Muscle of leg (tissue), 11 donors: ENCODE data around the gene ARMC2. TPM values are rescaled to one million over a fixed set of nuclear protein-coding genes. Genes with fewer than 3 reads are reported as not detected.

ENCODE experiments used
- DNase-seq: peaks from one replicate; pipeline ENCODE4 v3.0.0; 2013
- H3K27ac ChIP-seq: one replicate; pipeline ENCODE4 v1.5.1; 2013; ENCODE audit warnings: mild to moderate bottlenecking, low read length, control low read depth
- H3K27me3 ChIP-seq: one replicate; pipeline ENCODE4 v1.6.1; 2013; ENCODE audit warnings: low read length; ENCODE audit not compliant: control insufficient read depth, insufficient read depth
- H3K36me3 ChIP-seq: one replicate; pipeline ENCODE4 v1.6.1; 2013; ENCODE audit warnings: low read length; ENCODE audit not compliant: control insufficient read depth, insufficient read depth
- H3K4me1 ChIP-seq: one replicate; pipeline ENCODE4 v1.6.1; 2013; ENCODE audit warnings: low read length; ENCODE audit not compliant: control insufficient read depth, insufficient read depth
- H3K4me3 ChIP-seq: one replicate; pipeline ENCODE4 v1.5.1; 2013; ENCODE audit warnings: low read length, control low read depth
- H3K9me3 ChIP-seq: replicated peaks from 2 replicates; pipeline ENCODE4 v1.6.1; 2013; ENCODE audit warnings: low read depth, low read length; ENCODE audit not compliant: control insufficient read depth
- WGBS: methylation state at CpG from one replicate; pipeline ENCODE4 v1.1.5; 2013; ENCODE audit warnings: missing lambda C conversion rate; ENCODE audit not compliant: insufficient coverage; 5-methylcytosine and 5-hydroxymethylcytosine counted together
- polyA plus RNA-seq, 8 donors: library from polyadenylated mRNA; unstranded; fragments of 120-200 nt; gene quantifications; one replicate each; pipeline versions ENCODE4 v1.2.1 to v1.2.3, GENCODE V29; 2013; ENCODE audit warnings: inconsistent platforms in 1 of 8, low replicate concordance in 1 of 8; ENCODE audit not compliant: insufficient read length in 8 of 8, insufficient read depth in 1 of 8
- total RNA-seq: library from RNA; stranded (reverse); fragments of 120-200 nt; gene quantifications from one replicate; pipeline ENCODE4 v1.2.4, GENCODE V29; 2013

ARMC2 gene
- total and polyA plus RNA-seq, 9 donors: 3.6 to 8.9 (median 5.8) TPM

GRCh38 chr6:108903796-108904195 lies 55.6 kb downstream of the ARMC2 start:
- no CpG with 5 or more reads among the region's 1 CpG for WGBS
- no peaks in the 10 kb centered on the region for H3K9me3 ChIP-seq
- H3K4me3 ChIP-seq: no peak overlapping the region
- no peaks in the 10 kb centered on the region for H3K4me1 ChIP-seq
- no peaks in the 10 kb centered on the region for H3K27me3 ChIP-seq
- DNase-seq: no peak
- peaks cover 3% of the 10 kb centered on the region for H3K36me3 ChIP-seq
- H3K27ac ChIP-seq: no peak overlapping the region

GRCh38 chr6:108904741-108905140 lies 56.5 kb downstream of the ARMC2 start:
- 90% methylated on average over 2 of the region's 3 CpGs for WGBS

GRCh38 chr6:108914235-108915022 lies 66.2 kb downstream of the ARMC2 start:
- H3K4me3 ChIP-seq: no peak overlapping the region
- no peaks in the 10 kb centered on the region for H3K4me1 ChIP-seq
- no peaks in the 10 kb centered on the region for H3K9me3 ChIP-seq
- no peak for DNase-seq
- H3K27ac ChIP-seq: no peak overlapping the region
- no peaks in the 10 kb centered on the region for H3K36me3 ChIP-seq
- H3K27me3 ChIP-seq: no peaks in the 10 kb centered on the region
- 73% methylated on average over 4 of the region's 4 CpGs for WGBS

More at GRCh38 chr6:108904741-108905140, 56.5 kb downstream of the ARMC2 start:
- Histone ChIP-seq H3K9me3 (no peaks in the 10 kb centered on the region), H3K36me3 (peaks cover 3% of the 10 kb centered on the region), H3K4me1 (no peaks in the 10 kb centered on the region), H3K27me3 (no peaks in the 10 kb centered on the region), H3K4me3 (no peak overlapping the region), H3K27ac (no peak overlapping the region)
- no peak for DNase-seq

- no peaks in the 10 kb centered on the region for H3K9me3 ChIP-seq
- no peaks in the 10 kb centered on the region for H3K4me1 ChIP-seq
- H3K36me3 ChIP-seq: no peaks in the 10 kb centered on the region
- no peaks in the 10 kb centered on the region for H3K27me3 ChIP-seq
- H3K4me3 ChIP-seq: no peak overlapping the region
- DNase-seq: no peak
- WGBS: 59% methylated on average over 3 of the region's 5 CpGs
- no peak overlapping the region for H3K27ac ChIP-seq
Measured at GRCh38 chr6:108915258-108915657, 67.0 kb downstream of the ARMC2 start.

GRCh38 chr6:108916026-108916686 lies 67.9 kb downstream of the ARMC2 start:
- H3K4me1 ChIP-seq: no peaks in the 10 kb centered on the region
- H3K27me3 ChIP-seq: no peaks in the 10 kb centered on the region
- H3K4me3 ChIP-seq: no peak overlapping the region
- no peak overlapping the region for H3K27ac ChIP-seq
- no peaks in the 10 kb centered on the region for H3K36me3 ChIP-seq
- WGBS: 85% methylated on average over 4 of the region's 6 CpGs
- DNase-seq: no peak
- H3K9me3 ChIP-seq: no peaks in the 10 kb centered on the region

GRCh38 chr6:108920751-108921150 lies 72.5 kb downstream of the ARMC2 start:
- Histone ChIP-seq H3K4me3 (no peak overlapping the region), H3K27ac (no peak overlapping the region)

GRCh38 chr6:108921547-108922361 lies 73.5 kb downstream of the ARMC2 start:
- peak; percentile 72 for DNase-seq
- H3K9me3 ChIP-seq: no peaks in the 10 kb centered on the region
- H3K4me3 ChIP-seq: no peak overlapping the region
- no peaks in the 10 kb centered on the region for H3K36me3 ChIP-seq
- H3K4me1 ChIP-seq: peaks cover 6% of the 10 kb centered on the region
- no peak overlapping the region for H3K27ac ChIP-seq
- H3K27me3 ChIP-seq: no peaks in the 10 kb centered on the region
- 75% methylated on average over 4 of the region's 9 CpGs for WGBS

More at GRCh38 chr6:108920751-108921150, 72.5 kb downstream of the ARMC2 start:
- Histone ChIP-seq H3K4me1 (peaks cover 6% of the 10 kb centered on the region), H3K9me3 (no peaks in the 10 kb centered on the region), H3K27me3 (no peaks in the 10 kb centered on the region), H3K36me3 (no peaks in the 10 kb centered on the region)
- no CpG with 5 or more reads among the region's 1 CpG for WGBS
- no peak for DNase-seq

GRCh38 chr6:108922499-108922898 lies 74.3 kb downstream of the ARMC2 start:
- no peak for DNase-seq
- Histone ChIP-seq H3K27me3 (no peaks in the 10 kb centered on the region), H3K9me3 (no peaks in the 10 kb centered on the region), H3K4me3 (no peak overlapping the region), H3K27ac (no peak overlapping the region), H3K36me3 (no peaks in the 10 kb centered on the region), H3K4me1 (peaks cover 6% of the 10 kb centered on the region)

GRCh38 chr6:108927927-108928326 lies 79.7 kb downstream of the ARMC2 start:
- H3K4me1 ChIP-seq: no peaks in the 10 kb centered on the region
- no peak overlapping the region for H3K27ac ChIP-seq
- no peaks in the 10 kb centered on the region for H3K36me3 ChIP-seq
- H3K27me3 ChIP-seq: no peaks in the 10 kb centered on the region
- H3K9me3 ChIP-seq: no peaks in the 10 kb centered on the region
- DNase-seq: no peak
- WGBS: 100% methylated on average over 1 of the region's 5 CpGs
- H3K4me3 ChIP-seq: no peak overlapping the region

GRCh38 chr6:108928650-108929049 lies 80.4 kb downstream of the ARMC2 start:
- H3K27ac ChIP-seq: no peak overlapping the region
- no CpG with 5 or more reads among the region's 4 CpGs for WGBS
- H3K9me3 ChIP-seq: no peaks in the 10 kb centered on the region
- no peaks in the 10 kb centered on the region for H3K36me3 ChIP-seq
- DNase-seq: no peak
- no peak overlapping the region for H3K4me3 ChIP-seq
- H3K4me1 ChIP-seq: no peaks in the 10 kb centered on the region
- H3K27me3 ChIP-seq: no peaks in the 10 kb centered on the region
